GM19438 (cell line): ENCODE data around the gene FNDC3B.
"Not testable (repeated sequence)": the region's sequence is repeated elsewhere in the genome, so short reads cannot be mapped to it uniquely, and the experiment has no call there.

Experiments used
- ATAC-seq: cut with Tn5 transposase; IDR thresholded peaks from one replicate; pipeline ENCODE4 v1.9.1; 2021; ENCODE audit warnings: low read depth; ENCODE audit not compliant: unreplicated experiment

Gene FNDC3B

GRCh38 chr3:172090035-172090434 is 50.7 kb downstream of the FNDC3B start:
- no peak for ATAC-seq

- no peak for ATAC-seq
Observed at GRCh38 chr3:172092658-172093057, 53.3 kb downstream of the FNDC3B start.

GRCh38 chr3:172093581-172094443 is 54.4 kb downstream of the FNDC3B start:
- ATAC-seq = not testable (repeated sequence)

GRCh38 chr3:172094621-172095557 is 55.5 kb downstream of the FNDC3B start:
- ATAC-seq = peak; percentile 91

- no peak for ATAC-seq
Observed at GRCh38 chr3:172096881-172097420, 57.6 kb downstream of the FNDC3B start.

GRCh38 chr3:172097585-172097984 is 58.2 kb downstream of the FNDC3B start:
- no peak for ATAC-seq

- ATAC-seq = no peak
Observed at GRCh38 chr3:172098698-172099494, 59.5 kb downstream of the FNDC3B start.

- ATAC-seq = no peak
Observed at GRCh38 chr3:172099495-172099808, 60.1 kb downstream of the FNDC3B start.

GRCh38 chr3:172100482-172100881 is 61.1 kb downstream of the FNDC3B start:
- no peak for ATAC-seq

- peak; percentile 58 for ATAC-seq
Observed at GRCh38 chr3:172101107-172101506, 61.7 kb downstream of the FNDC3B start.

GRCh38 chr3:172102123-172102882 is 62.9 kb downstream of the FNDC3B start:
- ATAC-seq = no peak

GRCh38 chr3:172102883-172103310 is 63.5 kb downstream of the FNDC3B start:
- ATAC-seq = no peak

- no peak for ATAC-seq
Observed at GRCh38 chr3:172103724-172104123, 64.3 kb downstream of the FNDC3B start.

GRCh38 chr3:172104471-172105072 is 65.2 kb downstream of the FNDC3B start:
- no peak for ATAC-seq

- no peak for ATAC-seq
Observed at GRCh38 chr3:172106037-172106954, 66.9 kb downstream of the FNDC3B start.

- ATAC-seq = peak; percentile 57
Observed at GRCh38 chr3:172106989-172107388, 67.6 kb downstream of the FNDC3B start.

- ATAC-seq = peak; percentile 79
Observed at GRCh38 chr3:172107403-172107802, 68.0 kb downstream of the FNDC3B start.

- ATAC-seq = no peak
Observed at GRCh38 chr3:172110127-172110779, 70.9 kb downstream of the FNDC3B start.
